ENCODE data around the gene FGL2. TPM values are rescaled to one million over a fixed set of nuclear protein-coding genes. Genes with fewer than 3 reads are reported as not detected.

FGL2 gene
- total RNA-seq, 1 experiment from 2014 or later, result not detected

DNA sequence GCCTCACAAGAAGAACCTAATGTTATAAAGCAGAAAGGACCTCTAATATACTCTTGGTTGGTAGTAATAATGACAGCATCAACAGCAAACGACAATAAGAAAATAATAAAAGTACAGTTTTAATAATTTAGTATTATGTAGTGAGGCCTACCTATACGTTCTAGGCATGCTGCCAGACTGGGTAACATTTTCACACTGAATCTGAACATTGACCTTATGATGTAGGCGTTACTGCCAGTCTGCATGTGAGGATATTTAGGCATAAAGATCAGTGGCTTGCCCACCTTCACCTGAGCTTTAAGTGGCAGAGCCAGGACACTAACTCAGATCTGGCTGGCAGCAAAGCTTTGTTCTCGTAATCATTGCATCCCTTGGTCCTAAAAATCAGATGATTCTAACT, 2.5 kb downstream of the FGL2 start:
- Histone ChIP-seq H3K27me3 (ENCODE audit: low read length) (no peaks in the 10 kb centered on the region), H3K9me3 (ENCODE audit: low read length) (no peaks in the 10 kb centered on the region), H3K79me2 (ENCODE audit: low read length) (no peaks in the 10 kb centered on the region), H2AFZ (ENCODE audit: low read length) (no peak overlapping the region), H3K9ac (ENCODE audit: low read length) (no peak overlapping the region), H4K20me1 (ENCODE audit: low read length) (no peaks in the 10 kb centered on the region), H3K36me3 (ENCODE audit: low read depth, low read length) (no peaks in the 10 kb centered on the region), H3K4me3 (ENCODE audit: low read length) (no peak overlapping the region), H3K4me1 (ENCODE audit: insufficient read depth, low read length) (peaks cover 14% of the 10 kb centered on the region), H3K9me2 (replicated peaks; ENCODE audit: low read length) (no peaks in the 10 kb centered on the region; the same call in 1 of the 2 replicates), H3K4me2 (ENCODE audit: low read length) (no peak overlapping the region), H3F3A (ENCODE audit: low read length, unreplicated experiment) (no peaks in the 10 kb centered on the region), H3K27ac (ENCODE audit: low read length) (no peak overlapping the region)
- CTCF ChIA-PET, result interaction anchor here (0.6 kb wide), 1 partner anchor 10 kb away, joined by 3 read pairs; no protein-coding TSS in a partner anchor
- TF ChIP-seq, protein P1, sequence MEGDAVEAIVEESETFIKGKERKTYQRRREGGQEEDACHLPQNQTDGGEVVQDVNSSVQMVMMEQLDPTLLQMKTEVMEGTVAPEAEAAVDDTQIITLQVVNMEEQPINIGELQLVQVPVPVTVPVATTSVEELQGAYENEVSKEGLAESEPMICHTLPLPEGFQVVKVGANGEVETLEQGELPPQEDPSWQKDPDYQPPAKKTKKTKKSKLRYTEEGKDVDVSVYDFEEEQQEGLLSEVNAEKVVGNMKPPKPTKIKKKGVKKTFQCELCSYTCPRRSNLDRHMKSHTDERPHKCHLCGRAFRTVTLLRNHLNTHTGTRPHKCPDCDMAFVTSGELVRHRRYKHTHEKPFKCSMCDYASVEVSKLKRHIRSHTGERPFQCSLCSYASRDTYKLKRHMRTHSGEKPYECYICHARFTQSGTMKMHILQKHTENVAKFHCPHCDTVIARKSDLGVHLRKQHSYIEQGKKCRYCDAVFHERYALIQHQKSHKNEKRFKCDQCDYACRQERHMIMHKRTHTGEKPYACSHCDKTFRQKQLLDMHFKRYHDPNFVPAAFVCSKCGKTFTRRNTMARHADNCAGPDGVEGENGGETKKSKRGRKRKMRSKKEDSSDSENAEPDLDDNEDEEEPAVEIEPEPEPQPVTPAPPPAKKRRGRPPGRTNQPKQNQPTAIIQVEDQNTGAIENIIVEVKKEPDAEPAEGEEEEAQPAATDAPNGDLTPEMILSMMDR (conservative IDR thresholded peaks at IDR 0.05; ENCODE audit: low read depth, low read length), result no peak
- TF ChIP-seq EZH2phosphoT487 (IDR thresholded peaks at IDR 0.05; ENCODE audit: borderline replicate concordance, low read length), result no peak
- no TSS peak for BruUV-seq (replicated peaks)
- DNase-seq, result no peak
- intact Hi-C loops (cut with micrococcal nuclease), result no loop called here
- ATAC-seq, result no peak
- POLR2A ChIA-PET (ENCODE audit: unreplicated experiment), result no interaction called here

DNA sequence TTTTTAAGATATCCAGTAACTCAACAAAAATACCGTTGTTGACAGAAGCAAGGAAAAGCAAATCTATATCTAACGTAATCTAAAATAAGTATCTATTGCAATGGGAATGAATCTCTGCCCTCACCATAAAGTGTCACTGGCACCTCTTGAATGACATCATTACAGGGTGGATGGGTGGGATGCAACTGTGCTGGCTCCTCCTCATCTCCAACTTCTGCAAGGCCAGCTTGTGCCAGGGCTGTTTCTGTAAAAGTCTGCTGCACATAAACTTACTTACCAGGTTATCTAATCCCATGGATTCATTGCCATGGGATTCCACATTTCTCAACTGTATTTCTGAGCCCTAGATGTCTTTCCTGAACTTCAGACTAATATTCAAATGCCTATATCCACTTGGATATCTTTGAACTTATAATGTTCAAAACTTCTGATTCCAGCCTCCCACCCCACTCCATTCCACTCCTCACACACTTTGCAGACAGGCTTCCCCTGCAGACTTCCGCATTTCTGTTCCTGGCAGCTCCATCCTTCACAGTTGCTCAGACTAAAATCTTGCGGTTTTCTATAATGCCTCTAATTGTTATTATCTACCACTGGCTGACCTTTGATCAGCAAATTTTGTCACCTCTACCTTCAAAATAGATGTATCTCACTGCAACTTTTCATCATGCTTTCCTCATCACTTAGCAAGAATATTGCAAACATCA, 10.7 kb downstream of the FGL2 start:
- POLR2A ChIA-PET (ENCODE audit: unreplicated experiment), result no interaction called here
- no peak for ATAC-seq
- CTCF ChIA-PET, result no interaction called here

DNA sequence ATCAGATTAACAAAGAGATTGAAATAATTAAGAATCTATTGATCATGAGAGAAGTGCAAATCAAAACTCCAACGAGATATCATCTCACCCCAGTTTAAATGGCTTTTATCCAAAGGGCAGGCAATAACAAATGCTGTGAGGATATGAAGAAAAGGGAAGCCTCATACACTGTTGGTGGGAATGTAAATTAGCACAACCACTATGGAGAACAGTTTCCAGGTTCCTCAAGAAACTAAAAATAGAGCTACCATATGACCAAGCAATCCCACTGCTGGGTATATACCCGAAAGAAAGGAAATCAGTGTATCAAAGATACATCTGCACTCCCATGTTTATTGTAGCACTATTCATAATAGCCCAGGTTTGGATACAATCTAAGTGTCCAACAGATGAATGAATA, 13.8 kb downstream of the FGL2 start:
- H3K9me2 ChIP-seq (replicated peaks; ENCODE audit: low read length), result no peaks in the 10 kb centered on the region
- H4K20me1 ChIP-seq (ENCODE audit: low read length), result no peaks in the 10 kb centered on the region
- no peaks in the 10 kb centered on the region for H3K9me3 ChIP-seq (ENCODE audit: low read length)
- no peak overlapping the region for H3K4me2 ChIP-seq (ENCODE audit: low read length)
- CTCF ChIA-PET, result no interaction called here
- H3K36me3 ChIP-seq (ENCODE audit: low read depth, low read length), result no peaks in the 10 kb centered on the region
- intact Hi-C loops (cut with micrococcal nuclease), result no loop called here
- no peaks in the 10 kb centered on the region for H3F3A ChIP-seq (ENCODE audit: low read length, unreplicated experiment)
- no TSS peak for BruUV-seq (replicated peaks)
- POLR2A ChIA-PET (ENCODE audit: unreplicated experiment), result no interaction called here
- no peaks in the 10 kb centered on the region for H3K27me3 ChIP-seq (ENCODE audit: low read length)
- no peak overlapping the region for H3K4me3 ChIP-seq (ENCODE audit: low read length)
- no peak for DNase-seq
- TF ChIP-seq EZH2 (IDR thresholded peaks at IDR 0.05; ENCODE audit: low read length, unreplicated experiment) (no peak), EZH2phosphoT487 (IDR thresholded peaks at IDR 0.05; ENCODE audit: borderline replicate concordance, low read length) (no peak)
- TF ChIP-seq, protein P1 (conservative IDR thresholded peaks at IDR 0.05; ENCODE audit: low read depth, low read length), result no peak
- no peak for ATAC-seq
- H3K9ac ChIP-seq (ENCODE audit: low read length), result no peak overlapping the region
- no peak overlapping the region for H2AFZ ChIP-seq (ENCODE audit: low read length)
- H3K79me2 ChIP-seq (ENCODE audit: low read length), result no peaks in the 10 kb centered on the region
- H3K27ac ChIP-seq (ENCODE audit: low read length), result no peak overlapping the region
- H3K4me1 ChIP-seq (ENCODE audit: insufficient read depth, low read length), result no peaks in the 10 kb centered on the region

More for the DNA sequence above, 10.7 kb downstream of the FGL2 start:
- Histone ChIP-seq H3K79me2 (ENCODE audit: low read length) (no peaks in the 10 kb centered on the region), H3K4me2 (ENCODE audit: low read length) (no peak overlapping the region), H3K4me3 (ENCODE audit: low read length) (no peak overlapping the region), H2AFZ (ENCODE audit: low read length) (no peak overlapping the region), H3F3A (ENCODE audit: low read length, unreplicated experiment) (no peaks in the 10 kb centered on the region), H3K9ac (ENCODE audit: low read length) (no peak overlapping the region), H3K9me3 (ENCODE audit: low read length) (no peaks in the 10 kb centered on the region), H4K20me1 (ENCODE audit: low read length) (no peaks in the 10 kb centered on the region), H3K36me3 (ENCODE audit: low read depth, low read length) (no peaks in the 10 kb centered on the region), H3K9me2 (replicated peaks; ENCODE audit: low read length) (no peaks in the 10 kb centered on the region), H3K27me3 (ENCODE audit: low read length) (no peaks in the 10 kb centered on the region), H3K4me1 (ENCODE audit: insufficient read depth, low read length) (no peaks in the 10 kb centered on the region), H3K27ac (ENCODE audit: low read length) (no peak overlapping the region)
- no TSS peak for BruUV-seq (replicated peaks)
- intact Hi-C loops (cut with micrococcal nuclease), result no loop called here
- TF ChIP-seq, protein P1 (conservative IDR thresholded peaks at IDR 0.05; ENCODE audit: low read depth, low read length), result no peak
- no peak for TF ChIP-seq EZH2phosphoT487 (IDR thresholded peaks at IDR 0.05; ENCODE audit: borderline replicate concordance, low read length)
- no peak for TF ChIP-seq EZH2 (IDR thresholded peaks at IDR 0.05; ENCODE audit: low read length, unreplicated experiment)
- DNase-seq, result no peak
